GM12878 (cell line): ENCODE results near the gene WBP2NL. TPM values are rescaled to one million over a fixed set of nuclear protein-coding genes. Genes with fewer than 3 reads are reported as not detected.
A peak's percentile ranks its signal among the peaks of the same experiment; 100 is the strongest.

Experiments used
- CEBPZ ChIP-seq: fragments of 150-350 bp; IDR thresholded peaks from 2 replicates; pipeline ENCODE4 v1.6.1; 2016; ENCODE audit warnings: low read depth, low read length
- CTCF ChIP-seq, 3 experiments: IDR thresholded peaks in 2 of 3; conservative IDR thresholded peaks in 1 of 3; 2 replicates each; pipeline ENCODE4 v1.5.1; 2011; ENCODE audit warnings: low read depth in 3 of 3, low read length in 3 of 3, mild to moderate bottlenecking in 3 of 3, control low read depth in 2 of 3, moderate library complexity in 2 of 3, inconsistent platforms in 1 of 3, mixed read lengths in 1 of 3; ENCODE audit not compliant: control insufficient read depth in 2 of 3, insufficient read depth in 1 of 3; ENCODE audit errors: extremely low read depth in 1 of 3
- IKZF1 ChIP-seq: fragments of 450-650 bp; conservative IDR thresholded peaks from 2 replicates; pipeline ENCODE4 v1.6.1; 2017; ENCODE audit warnings: antibody characterized with exemption, mild to moderate bottlenecking
- MLLT1 ChIP-seq: fragments of 450-650 bp; IDR thresholded peaks from 2 replicates; pipeline ENCODE4 v1.6.1; 2016; ENCODE audit warnings: mild to moderate bottlenecking
- MTA3 ChIP-seq: IDR thresholded peaks from 2 replicates; pipeline ENCODE4 v1.6.1; 2012; ENCODE audit warnings: low read length, inconsistent platforms, borderline replicate concordance
- MYC ChIP-seq: IDR thresholded peaks from 2 replicates; pipeline ENCODE4 v1.6.1; 2011; ENCODE audit warnings: mild to moderate bottlenecking, low read length, moderate library complexity, inconsistent platforms; ENCODE audit not compliant: insufficient read depth, insufficient replicate concordance, insufficient read length, severe bottlenecking
- NR2F1 ChIP-seq: fragments of 450-650 bp; conservative IDR thresholded peaks from 2 replicates; pipeline ENCODE4 v1.6.1; 2017; ENCODE audit warnings: mild to moderate bottlenecking
- NRF1 ChIP-seq: conservative IDR thresholded peaks from 2 replicates; pipeline ENCODE4 v1.6.1; 2011; ENCODE audit warnings: mild to moderate bottlenecking, low read depth, low read length, improper control_type of control experiment
- PML ChIP-seq: IDR thresholded peaks from 2 replicates; pipeline ENCODE4 v1.6.1; 2012; ENCODE audit warnings: low read length, inconsistent platforms
- SUPT20H ChIP-seq: IDR thresholded peaks from 2 replicates; pipeline ENCODE4 v1.6.1; 2011; ENCODE audit warnings: low read depth, mild to moderate bottlenecking, low read length, moderate library complexity, borderline replicate concordance; ENCODE audit not compliant: control insufficient read depth
- USF1 ChIP-seq: IDR thresholded peaks from 2 replicates; pipeline ENCODE4 v1.6.1; 2011; ENCODE audit warnings: borderline replicate concordance, low read depth, mild to moderate bottlenecking, moderate library complexity, mixed read lengths, low read length; ENCODE audit not compliant: insufficient read depth; ENCODE audit errors: extremely low read length
- ZBTB4 ChIP-seq: fragments of 450-650 bp; formaldehyde crosslinking; IDR thresholded peaks from 2 replicates; pipeline ENCODE4 v1.4.0; 2022; ENCODE audit warnings: mild to moderate bottlenecking, moderate library complexity
- ZNF207 ChIP-seq: fragments of 450-650 bp; IDR thresholded peaks from 2 replicates; pipeline ENCODE4 v1.6.1; 2014; ENCODE audit warnings: antibody characterized with exemption, mild to moderate bottlenecking, borderline replicate concordance
- polyA plus RNA-seq, 11 experiments: library from polyadenylated mRNA; depleted of rRNA in 4 of 11; unstranded in 6 of 11; stranded (reverse) in 5 of 11; fragments of >200 nt; fragmentation: Nextera tagmentation in 4 of 11; fragmentation: Illumina TruSeq in 1 of 11; extraction: Ambion mirVana in 4 of 11; extraction: Trizol in 1 of 11; gene quantifications; 1 replicate in 1 of 11; 2 replicates in 10 of 11; pipeline versions ENCODE4 v1.2.1 to v1.2.3, GENCODE V29; 2011 to 2016; ENCODE audit warnings: inconsistent platforms in 2 of 11, missing spikeins in 2 of 11, low read depth in 1 of 11
- total RNA-seq, 4 experiments: library from RNA; depleted of rRNA in 3 of 4; stranded (reverse); fragments of >200 nt in 3 of 4; fragmentation: Illumina TruSeq in 1 of 4; extraction: Trizol in 1 of 4; gene quantifications; 2 replicates each; pipeline versions ENCODE4 v1.2.1 to v1.2.3, GENCODE V29; 2013 to 2021
- TF ChIP-seq, protein P1 (sequence below): IDR thresholded peaks from 2 replicates; pipeline ENCODE4 v1.6.1; 2012; ENCODE audit warnings: low read depth, low read length, improper control_type of control experiment

The WBP2NL gene
- total and polyA plus RNA-seq, 10 of the 15 experiments (the other 5 are each of a cell fraction or from before 2014, with no cell fraction given) = 0.46 to 1.9 (median 1.3) TPM

DNA sequence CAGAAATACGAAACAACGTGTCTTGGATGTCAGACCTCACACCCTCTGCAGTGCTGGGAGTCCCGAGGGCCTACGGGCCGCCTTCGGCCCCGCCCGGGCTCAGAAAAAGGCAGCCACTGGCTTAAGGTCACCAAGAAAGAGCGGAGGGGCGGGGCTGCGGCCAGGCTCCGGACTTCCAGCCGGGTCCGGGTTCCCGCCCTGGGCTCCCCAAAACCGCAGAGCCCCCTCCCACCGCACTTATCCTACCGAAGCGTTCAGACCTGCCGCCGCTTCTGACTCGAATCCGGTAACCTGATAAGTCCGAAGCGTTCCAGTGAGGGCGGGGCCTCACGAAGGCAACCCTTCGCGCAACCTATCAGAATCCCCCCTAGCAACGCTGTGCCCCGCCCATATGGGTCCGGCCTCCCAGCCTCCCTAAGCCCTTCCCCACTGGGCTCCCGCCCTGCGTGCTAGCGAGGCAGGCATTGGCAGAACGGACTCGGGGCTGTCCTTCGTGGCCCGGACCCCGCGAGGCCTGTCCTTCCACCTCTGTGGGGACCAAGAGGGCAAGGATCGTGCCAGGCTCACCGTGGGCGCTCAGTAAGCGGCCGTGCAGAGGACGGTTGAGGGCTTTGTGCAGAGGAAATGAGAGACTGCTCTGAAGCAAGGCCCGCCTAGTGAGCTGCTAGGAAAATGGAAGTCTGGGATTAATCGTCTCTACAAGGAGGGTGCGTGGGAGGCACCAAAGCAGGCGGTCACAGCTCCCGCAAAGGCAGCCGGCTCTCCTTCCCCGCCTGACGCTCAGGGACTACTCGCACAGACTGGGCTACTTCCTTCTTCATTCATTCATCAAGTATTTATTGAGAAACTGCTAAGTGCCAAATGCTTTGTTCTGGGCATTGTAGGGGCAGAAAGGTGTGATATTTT is 72.2 kb downstream of the WBP2NL start, which contains the start of gene NAGA (continued):
- TF ChIP-seq USF1 (no peak), MYC (no peak), CTCF (IDR thresholded peaks at IDR 0.05 in 2 of 3, conservative IDR thresholded peaks at IDR 0.05 in 1 of 3; ENCODE audit: control insufficient read depth in 2 of 3, extremely low read depth in 1 of 3, insufficient read depth in 1 of 3, low read depth in 3 of 3, low read length in 3 of 3) (no peak), IKZF1 (peak; percentile 78), ZNF207 (no peak), NR2F1 (peak; percentile 65; the same call in 1 of the 2 replicates), NRF1 (no peak), MTA3 (no peak), PML (peak; percentile 55; the same call in 1 of the 2 replicates), CEBPZ (no peak), SUPT20H (no peak), ZBTB4 (no peak), MLLT1 (no peak)
- TF ChIP-seq, protein P1, sequence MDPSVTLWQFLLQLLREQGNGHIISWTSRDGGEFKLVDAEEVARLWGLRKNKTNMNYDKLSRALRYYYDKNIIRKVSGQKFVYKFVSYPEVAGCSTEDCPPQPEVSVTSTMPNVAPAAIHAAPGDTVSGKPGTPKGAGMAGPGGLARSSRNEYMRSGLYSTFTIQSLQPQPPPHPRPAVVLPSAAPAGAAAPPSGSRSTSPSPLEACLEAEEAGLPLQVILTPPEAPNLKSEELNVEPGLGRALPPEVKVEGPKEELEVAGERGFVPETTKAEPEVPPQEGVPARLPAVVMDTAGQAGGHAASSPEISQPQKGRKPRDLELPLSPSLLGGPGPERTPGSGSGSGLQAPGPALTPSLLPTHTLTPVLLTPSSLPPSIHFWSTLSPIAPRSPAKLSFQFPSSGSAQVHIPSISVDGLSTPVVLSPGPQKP = no peak
